ENCODE measurements around the gene HADHA. TPM values are rescaled to one million over a fixed set of nuclear protein-coding genes. Genes with fewer than 3 reads are reported as not detected.

The HADHA gene
- total RNA-seq, 1 donor from 2014 or later: 118 TPM

- DNase-seq (no peak), ATAC-seq (no peak)
- Histone ChIP-seq H3K27me3 (no peaks in the 10 kb centered on the region), H3K9me3 (no peaks in the 10 kb centered on the region), H3K4me1 (no peaks in the 10 kb centered on the region), H3K4me3 (no peak overlapping the region), H3K36me3 (peaks cover 21% of the 10 kb centered on the region), H3K27ac (no peak overlapping the region)
- TF ChIP-seq, protein P1, sequence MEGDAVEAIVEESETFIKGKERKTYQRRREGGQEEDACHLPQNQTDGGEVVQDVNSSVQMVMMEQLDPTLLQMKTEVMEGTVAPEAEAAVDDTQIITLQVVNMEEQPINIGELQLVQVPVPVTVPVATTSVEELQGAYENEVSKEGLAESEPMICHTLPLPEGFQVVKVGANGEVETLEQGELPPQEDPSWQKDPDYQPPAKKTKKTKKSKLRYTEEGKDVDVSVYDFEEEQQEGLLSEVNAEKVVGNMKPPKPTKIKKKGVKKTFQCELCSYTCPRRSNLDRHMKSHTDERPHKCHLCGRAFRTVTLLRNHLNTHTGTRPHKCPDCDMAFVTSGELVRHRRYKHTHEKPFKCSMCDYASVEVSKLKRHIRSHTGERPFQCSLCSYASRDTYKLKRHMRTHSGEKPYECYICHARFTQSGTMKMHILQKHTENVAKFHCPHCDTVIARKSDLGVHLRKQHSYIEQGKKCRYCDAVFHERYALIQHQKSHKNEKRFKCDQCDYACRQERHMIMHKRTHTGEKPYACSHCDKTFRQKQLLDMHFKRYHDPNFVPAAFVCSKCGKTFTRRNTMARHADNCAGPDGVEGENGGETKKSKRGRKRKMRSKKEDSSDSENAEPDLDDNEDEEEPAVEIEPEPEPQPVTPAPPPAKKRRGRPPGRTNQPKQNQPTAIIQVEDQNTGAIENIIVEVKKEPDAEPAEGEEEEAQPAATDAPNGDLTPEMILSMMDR (IDR thresholded peaks at IDR 0.05): no peak
- intact Hi-C loops (cut with DNase I): no loop called here
These were observed 57.3 kb downstream of the HADHA start for GRCh38 chr2:26187114-26187513.

DNA sequence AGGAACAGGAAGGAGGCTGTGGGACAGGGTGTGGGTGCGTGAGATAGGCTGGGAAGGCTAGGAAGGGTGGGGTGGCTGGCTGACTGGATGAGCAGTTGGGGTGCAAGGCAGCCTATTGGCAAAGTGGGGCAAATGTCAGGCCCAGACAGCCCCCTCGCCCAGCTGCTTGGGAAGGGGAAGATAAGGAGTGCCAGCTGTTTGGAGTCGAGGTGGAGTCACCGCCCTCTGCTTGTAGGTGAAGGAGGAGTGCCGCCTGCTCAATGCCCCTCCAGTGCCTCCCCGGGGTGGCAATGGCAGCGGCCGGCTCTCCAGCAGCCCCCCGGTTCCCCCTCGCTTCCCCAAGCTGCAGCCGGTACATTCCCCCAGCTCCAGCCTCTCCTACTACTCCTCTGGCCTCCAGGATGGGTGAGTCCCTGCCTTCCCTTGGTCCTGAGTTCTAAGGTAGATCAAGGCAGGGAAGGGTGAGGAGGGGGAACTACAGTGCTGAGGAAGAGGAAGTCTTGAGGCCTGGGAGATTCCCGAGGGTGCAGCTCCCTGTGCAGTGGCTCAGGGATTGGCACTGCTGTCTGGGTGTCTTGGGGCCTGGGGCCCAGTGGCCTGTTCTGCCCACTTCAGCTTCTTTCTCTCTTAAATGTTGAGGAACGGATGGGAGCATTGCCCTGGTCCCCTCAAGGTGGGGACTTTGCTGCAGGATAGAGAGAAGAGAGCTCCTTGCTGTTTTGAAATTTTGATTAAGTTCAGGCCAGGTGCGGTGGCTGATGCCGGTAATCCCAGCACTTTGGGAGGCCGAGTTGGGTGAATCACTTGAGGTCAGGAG lies 58.3 kb downstream of the HADHA start:
- DNase-seq: no peak

GRCh38 chr2:26185304-26185928 lies 59.0 kb downstream of the HADHA start:
- Histone ChIP-seq H3K9me3 (no peaks in the 10 kb centered on the region), H3K4me3 (peak overlapping the region; percentile 61), H3K36me3 (peaks cover 4% of the 10 kb centered on the region), H3K4me1 (no peaks in the 10 kb centered on the region), H3K27ac (peak overlapping the region; percentile 36), H3K27me3 (no peaks in the 10 kb centered on the region)
- DNase-seq (no peak), ATAC-seq (no peak)
- intact Hi-C loops (cut with DNase I): no loop called here
- TF ChIP-seq, protein P1 (IDR thresholded peaks at IDR 0.05): no peak

More for the DNA sequence above, 58.3 kb downstream of the HADHA start:
- Histone ChIP-seq H3K27ac (no peak overlapping the region), H3K27me3 (no peaks in the 10 kb centered on the region), H3K9me3 (no peaks in the 10 kb centered on the region), H3K36me3 (peaks cover 11% of the 10 kb centered on the region), H3K4me3 (no peak overlapping the region), H3K4me1 (no peaks in the 10 kb centered on the region)
- intact Hi-C loops (cut with DNase I): no loop called here
- TF ChIP-seq, protein P1 (IDR thresholded peaks at IDR 0.05): no peak
- ATAC-seq: no peak

DNA sequence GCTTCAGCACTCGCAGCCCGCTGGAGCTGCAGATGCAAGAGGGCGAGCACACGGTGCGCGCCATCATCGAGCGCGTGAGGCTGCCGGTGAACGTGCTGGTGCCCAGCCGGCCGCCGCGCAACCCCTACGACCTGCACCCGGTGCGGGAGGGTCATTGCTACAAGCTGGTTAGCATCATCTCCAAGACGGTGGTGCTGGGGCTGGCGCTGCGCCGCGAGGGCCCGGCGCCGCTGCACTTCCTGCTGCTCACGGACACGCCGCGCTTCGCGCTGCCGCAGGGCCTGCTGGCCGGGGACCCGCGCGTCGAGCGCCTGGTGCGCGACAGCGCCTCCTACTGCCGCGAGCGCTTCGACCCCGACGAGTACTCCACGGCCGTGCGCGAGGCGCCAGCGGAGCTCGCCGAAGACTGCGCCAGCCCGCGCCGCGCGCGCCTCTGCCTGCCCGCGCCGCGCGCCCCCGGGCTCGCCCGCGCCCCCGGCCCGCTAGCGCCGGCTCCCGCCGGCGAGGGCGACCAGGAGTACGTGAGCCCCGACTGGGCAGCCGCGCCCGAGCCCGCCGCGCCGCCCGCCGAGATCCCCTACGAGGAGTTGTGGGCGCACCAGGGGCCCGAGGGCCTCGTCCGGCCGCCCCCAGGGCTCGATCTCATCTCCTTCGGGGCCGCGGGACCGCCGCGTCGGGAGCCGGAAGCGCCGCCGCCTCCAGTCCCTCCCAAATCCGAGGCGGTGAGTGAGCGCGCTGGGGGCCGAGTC lies 59.7 kb downstream of the HADHA start:
- Histone ChIP-seq H3K4me3 (peak overlapping the region; percentile 61), H3K27me3 (no peaks in the 10 kb centered on the region), H3K27ac (peak overlapping the region; percentile 36), H3K9me3 (no peaks in the 10 kb centered on the region), H3K36me3 (no peaks in the 10 kb centered on the region), H3K4me1 (no peaks in the 10 kb centered on the region)
- ATAC-seq (peak; percentile 95), DNase-seq (peak; percentile 92)
- TF ChIP-seq, protein P1 (IDR thresholded peaks at IDR 0.05): peak; percentile 63
- intact Hi-C loops (cut with DNase I): no loop called here

DNA sequence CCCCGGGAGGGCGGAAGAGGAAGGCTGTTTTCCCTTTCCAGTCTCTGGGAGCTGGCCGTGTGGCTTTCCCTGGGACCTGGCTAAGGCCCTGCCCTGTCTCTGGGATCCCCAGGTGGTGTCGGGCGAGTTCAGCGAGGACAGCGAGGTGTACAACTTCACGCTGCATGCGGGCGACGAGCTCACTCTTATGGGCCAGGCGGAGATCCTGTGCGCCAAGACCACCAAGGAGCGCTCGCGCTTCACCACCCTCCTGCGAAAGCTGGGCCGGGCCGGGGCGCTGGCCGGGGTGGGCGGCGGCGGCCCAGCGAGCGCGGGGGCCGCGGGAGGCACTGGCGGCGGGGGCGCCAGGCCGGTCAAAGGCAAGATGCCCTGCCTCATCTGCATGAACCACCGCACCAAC lies 60.3 kb downstream of the HADHA start:
- Histone ChIP-seq H3K9me3 (no peaks in the 10 kb centered on the region), H3K27me3 (no peaks in the 10 kb centered on the region), H3K4me3 (peak overlapping the region; percentile 51), H3K36me3 (no peaks in the 10 kb centered on the region), H3K27ac (no peak overlapping the region), H3K4me1 (peaks cover 5% of the 10 kb centered on the region)
- TF ChIP-seq, protein P1 (IDR thresholded peaks at IDR 0.05): no peak
- intact Hi-C loops (cut with DNase I): no loop called here
- no peak for DNase-seq
- no peak for ATAC-seq

All from upper lobe of right lung (tissue), 1 donor.